Endothelial cell of umbilical vein (primary cell): ENCODE results near the gene STAB2. TPM values are rescaled to one million over a fixed set of nuclear protein-coding genes. Genes with fewer than 3 reads are reported as not detected.

Source experiments
- BruUV-seq: library from RNA; stranded (reverse); fragments of 400-500 nt; replicated peaks from 2 replicates; lab custom pipeline; 2021; lab: Mats Ljungman, UMichigan
- CTCF ChIA-PET: fragments of 300-600, 350-600 bp; sonication (Branson Sonifier 250); formaldehyde crosslinking; loops from one replicate; lab custom pipeline; 2021; ENCODE audit warnings: antibody characterized with exemption, inconsistent platforms; lab: Charles Lee
- POLR2A ChIA-PET: fragments of 300-600, 350-600 bp; sonication (Branson Sonifier 250); formaldehyde crosslinking; loops from one replicate; lab custom pipeline; 2021; ENCODE audit warnings: antibody characterized with exemption, inconsistent platforms; lab: Charles Lee
- DNase-seq: peaks from one replicate; pipeline ENCODE4 v3.0.0-alpha.2; 2011; ENCODE audit warnings: low read depth, low spot score
- FAIRE-seq: peaks from 2 replicates; lab custom pipeline; 2011; peaks lifted over from hg19 to GRCh38; lab: Jason Lieb, UNC
- H2AFZ ChIP-seq: 2 replicates; pipeline ENCODE4 v1.6.0; 2012; ENCODE audit warnings: low read depth, low read length, control low read depth, inconsistent platforms
- H3K27ac ChIP-seq: 2 replicates; pipeline ENCODE4 v1.5.1; 2011; ENCODE audit warnings: low read depth, mild to moderate bottlenecking, control low read depth, low read length, moderate library complexity; ENCODE audit not compliant: insufficient read depth
- H3K27me3 ChIP-seq, 2 experiments: 2 replicates each; pipeline versions ENCODE4 v1.6.0 to v1.6.1; 2011; ENCODE audit warnings: low read length in 2 of 2, mixed read lengths in 1 of 2; ENCODE audit not compliant: control insufficient read depth in 2 of 2, insufficient read depth in 2 of 2
- H3K36me3 ChIP-seq, 2 experiments: 2 replicates in 1 of 2; 3 replicates in 1 of 2; pipeline ENCODE4 v1.5.1; 2011; ENCODE audit warnings: low read length in 2 of 2, mild to moderate bottlenecking in 1 of 2, moderate library complexity in 1 of 2; ENCODE audit not compliant: control insufficient read depth in 2 of 2, insufficient read depth in 2 of 2; ENCODE audit errors: extremely low read depth in 1 of 2
- H3K4me1 ChIP-seq: 3 replicates; pipeline ENCODE4 v1.5.1; 2011; ENCODE audit warnings: mild to moderate bottlenecking, low read length; ENCODE audit not compliant: control insufficient read depth, insufficient read depth; ENCODE audit errors: extremely low read depth
- H3K4me2 ChIP-seq: 2 replicates; pipeline ENCODE4 v1.6.1; 2011; ENCODE audit warnings: low read length, control low read depth, mixed read lengths; ENCODE audit not compliant: insufficient read depth
- H3K4me3 ChIP-seq, 3 experiments: fragments of 200-600 bp in 1 of 3; sonication (generic), shearing (Covaris generic) in 1 of 3; replicated peaks in 1 of 3; 2 replicates each; pipeline ENCODE4 v1.5.1; 2011 to 2016; ENCODE audit warnings: control low read depth in 3 of 3, low read length in 3 of 3, mild to moderate bottlenecking in 2 of 3, inconsistent platforms in 1 of 3, low read depth in 1 of 3, moderate library complexity in 1 of 3; ENCODE audit not compliant: insufficient read depth in 1 of 3
- H3K79me2 ChIP-seq: 2 replicates; pipeline ENCODE4 v1.6.0; 2012; ENCODE audit warnings: low read length, inconsistent platforms; ENCODE audit not compliant: control insufficient read depth, insufficient read depth
- H3K9ac ChIP-seq: replicated peaks from 2 replicates; pipeline ENCODE3; 2011; ENCODE audit warnings: low read length, control low read depth; ENCODE audit not compliant: insufficient read depth; ENCODE audit errors: extremely low read depth
- H3K9me1 ChIP-seq: replicated peaks from 3 replicates; pipeline ENCODE4 v1.6.0; 2011; ENCODE audit warnings: mild to moderate bottlenecking, low read length; ENCODE audit not compliant: control insufficient read depth, insufficient read depth; ENCODE audit errors: extremely low read depth
- H3K9me3 ChIP-seq: replicated peaks from 2 replicates; pipeline ENCODE4 v1.5.1; 2012; ENCODE audit warnings: low read length, inconsistent platforms; ENCODE audit not compliant: control insufficient read depth, insufficient read depth
- H4K20me1 ChIP-seq: replicated peaks from 2 replicates; pipeline ENCODE3; 2011; ENCODE audit warnings: mild to moderate bottlenecking, low read length; ENCODE audit not compliant: control insufficient read depth, insufficient read depth; ENCODE audit errors: extremely low read depth
- CTCF ChIP-seq, 2 donors: IDR thresholded peaks; 1 replicate in 1 of 2; 2 replicates in 1 of 2; pipeline ENCODE4 v1.5.1; 2011; ENCODE audit warnings: low read length in 2 of 2, mild to moderate bottlenecking in 2 of 2, moderate library complexity in 2 of 2, control low read depth in 1 of 2, inconsistent platforms in 1 of 2, low read depth in 1 of 2; ENCODE audit not compliant: insufficient read depth in 1 of 2; ENCODE audit errors: extremely low read depth in 1 of 2
- EZH2 ChIP-seq: IDR thresholded peaks from 2 replicates; pipeline ENCODE4 v1.6.1; 2012; ENCODE audit warnings: borderline replicate concordance, low read depth, mild to moderate bottlenecking, moderate library complexity, low read length, inconsistent platforms; ENCODE audit not compliant: severe bottlenecking
- FOS ChIP-seq: IDR thresholded peaks from 2 replicates; pipeline ENCODE4 v1.6.1; 2011; ENCODE audit warnings: mild to moderate bottlenecking, low read length, moderate library complexity, borderline replicate concordance; ENCODE audit not compliant: insufficient read depth
- GATA2 ChIP-seq: IDR thresholded peaks from 2 replicates; pipeline ENCODE4 v1.7.0; 2011; ENCODE audit warnings: low read depth, mild to moderate bottlenecking, moderate library complexity, mixed read lengths, low read length; ENCODE audit not compliant: insufficient read length, insufficient read depth
- JUN ChIP-seq: IDR thresholded peaks from 2 replicates; pipeline ENCODE4 v1.6.1; 2011; ENCODE audit warnings: borderline replicate concordance, low read depth; ENCODE audit not compliant: insufficient read length, insufficient read depth
- MYC ChIP-seq: IDR thresholded peaks from one replicate; pipeline ENCODE4 v1.6.1; 2011; ENCODE audit warnings: mild to moderate bottlenecking, low read depth, low read length
- POLR2A ChIP-seq: IDR thresholded peaks from 2 replicates; pipeline ENCODE4 v1.6.1; 2012; ENCODE audit warnings: low read depth, mild to moderate bottlenecking, control low read depth, low read length
- POLR2AphosphoS5 ChIP-seq: IDR thresholded peaks from 2 replicates; pipeline ENCODE4 v1.6.1; 2012; ENCODE audit warnings: low read depth, mild to moderate bottlenecking, control low read depth, low read length, moderate library complexity; ENCODE audit not compliant: insufficient read depth
- dilution Hi-C: fragments of 300-500 bp; cut with MboI; formaldehyde crosslinking; loops from one replicate; pipeline ENCODE4 v1.15.0; 2019; ENCODE audit warnings: low sequenced_read_pairs; ENCODE audit not compliant: extremely low pct_ligation_motif_present
- intact Hi-C: fragments of 100-400 bp; cut with micrococcal nuclease; formaldehyde crosslinking; loops from one replicate; pipeline ENCODE4 v1.10.0; 2022
- polyA plus RNA-seq, 4 experiments: library from polyadenylated mRNA; depleted of rRNA in 3 of 4; stranded (reverse) in 3 of 4; unstranded in 1 of 4; fragments of >200 nt; gene quantifications; 2 replicates each; pipeline versions ENCODE4 v1.2.1 to v1.2.3, GENCODE V29; 2011 to 2012; ENCODE audit warnings: missing spikeins in 1 of 4
- total RNA-seq: library from RNA; stranded (reverse); gene quantifications from 2 replicates; pipeline ENCODE4 v1.2.3, GENCODE V29; 2021
- TF ChIP-seq, protein P1 (sequence below): IDR thresholded peaks from 2 replicates; pipeline ENCODE4 v1.6.1; 2011; ENCODE audit not compliant: insufficient read depth, insufficient read length

Gene STAB2
- total and polyA plus RNA-seq, 2 donors (not counting 3 experiments of a cell fraction or from before 2014, with no cell fraction given) = 0.01 TPM; not detected in 1

- H2AFZ ChIP-seq = no peak overlapping the region
- dilution Hi-C loops = no loop called here
These were observed 161.8 kb downstream of the STAB2 start for GRCh38 chr12:103748875-103749274.

More at GRCh38 chr12:103748875-103749274, 161.8 kb downstream of the STAB2 start:
- FAIRE-seq (no peak), DNase-seq (no peak)
- H3K79me2 ChIP-seq = no peaks in the 10 kb centered on the region
- H3K9ac ChIP-seq = no peak overlapping the region
- TF ChIP-seq, protein P1, sequence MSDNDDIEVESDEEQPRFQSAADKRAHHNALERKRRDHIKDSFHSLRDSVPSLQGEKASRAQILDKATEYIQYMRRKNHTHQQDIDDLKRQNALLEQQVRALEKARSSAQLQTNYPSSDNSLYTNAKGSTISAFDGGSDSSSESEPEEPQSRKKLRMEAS = no peak
- no peak for TF ChIP-seq CTCF (IDR thresholded peaks at IDR 0.05; ENCODE audit: extremely low read depth in 1 of 2, insufficient read depth in 1 of 2, low read depth in 1 of 2, low read length in 2 of 2)
- TF ChIP-seq GATA2 = no peak
- no peak for TF ChIP-seq MYC
- no peak for TF ChIP-seq POLR2AphosphoS5
- TF ChIP-seq POLR2A = no peak
- no peak for TF ChIP-seq JUN
- TF ChIP-seq EZH2 = no peak
- TF ChIP-seq FOS = no peak
- ChIA-PET POLR2A (no interaction called here), CTCF (no interaction called here)
- no peaks in the 10 kb centered on the region for H3K9me3 ChIP-seq
- BruUV-seq = no TSS peak
- intact Hi-C loops = no loop called here
- H3K4me1 ChIP-seq = no peaks in the 10 kb centered on the region
- peaks cover 0 to 2% of the 10 kb centered on the region in 2 experiments for H3K27me3 ChIP-seq
- no peaks in the 10 kb centered on the region for H3K9me1 ChIP-seq
- H4K20me1 ChIP-seq = no peaks in the 10 kb centered on the region
- no peak overlapping the region for H3K27ac ChIP-seq
- no peak overlapping the region for H3K4me2 ChIP-seq
- no peak overlapping the region for H3K4me3 ChIP-seq
- no peaks in the 10 kb centered on the region for H3K36me3 ChIP-seq
